Choroid plexus epithelial cell (primary cell): ENCODE data around the gene OSTF1.

ENCODE experiments used
- DNase-seq: peaks from one replicate; pipeline ENCODE4 v3.0.0-alpha.2; 2010; ENCODE audit warnings: low read depth
- H3K4me3 ChIP-seq: 2 replicates; pipeline ENCODE4 v1.5.1; 2011; ENCODE audit warnings: low read depth, mild to moderate bottlenecking, control low read depth, low read length, moderate library complexity
- TF ChIP-seq, protein P1 (sequence below): conservative IDR thresholded peaks from 2 replicates; pipeline ENCODE4 v1.5.1; 2011; ENCODE audit warnings: low read depth, mild to moderate bottlenecking, control low read depth, inconsistent platforms, low read length, moderate library complexity

The OSTF1 gene

DNA sequence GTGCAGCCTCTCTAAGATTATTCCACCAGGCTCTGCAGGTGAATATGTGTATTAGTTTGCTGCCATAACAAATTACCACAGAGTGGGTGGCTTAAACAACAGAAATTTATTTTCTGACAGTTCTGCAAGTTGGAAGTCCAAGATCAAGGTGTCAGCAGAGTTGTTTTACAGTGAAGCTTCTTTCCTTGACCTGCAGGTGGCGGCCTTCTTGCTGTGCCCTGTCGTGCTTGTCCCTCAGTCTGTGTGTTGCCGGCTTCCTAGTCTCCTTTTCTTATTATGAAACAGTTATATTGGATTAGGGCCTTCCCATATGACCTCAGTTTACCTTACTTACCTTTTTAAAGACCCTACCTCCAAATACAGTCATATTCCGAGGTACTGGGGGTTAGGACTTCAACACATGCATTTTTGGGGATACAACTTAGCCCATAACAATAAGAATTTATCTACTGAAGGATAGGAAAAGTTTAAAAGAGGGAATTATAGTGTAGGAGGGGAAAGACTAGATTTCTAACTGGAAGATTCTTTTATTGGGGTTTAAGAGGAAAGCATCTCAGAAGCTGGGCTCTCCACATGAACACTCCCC is 97.4 kb downstream of the OSTF1 start:
- no peak overlapping the region for H3K4me3 ChIP-seq
- TF ChIP-seq, protein P1, sequence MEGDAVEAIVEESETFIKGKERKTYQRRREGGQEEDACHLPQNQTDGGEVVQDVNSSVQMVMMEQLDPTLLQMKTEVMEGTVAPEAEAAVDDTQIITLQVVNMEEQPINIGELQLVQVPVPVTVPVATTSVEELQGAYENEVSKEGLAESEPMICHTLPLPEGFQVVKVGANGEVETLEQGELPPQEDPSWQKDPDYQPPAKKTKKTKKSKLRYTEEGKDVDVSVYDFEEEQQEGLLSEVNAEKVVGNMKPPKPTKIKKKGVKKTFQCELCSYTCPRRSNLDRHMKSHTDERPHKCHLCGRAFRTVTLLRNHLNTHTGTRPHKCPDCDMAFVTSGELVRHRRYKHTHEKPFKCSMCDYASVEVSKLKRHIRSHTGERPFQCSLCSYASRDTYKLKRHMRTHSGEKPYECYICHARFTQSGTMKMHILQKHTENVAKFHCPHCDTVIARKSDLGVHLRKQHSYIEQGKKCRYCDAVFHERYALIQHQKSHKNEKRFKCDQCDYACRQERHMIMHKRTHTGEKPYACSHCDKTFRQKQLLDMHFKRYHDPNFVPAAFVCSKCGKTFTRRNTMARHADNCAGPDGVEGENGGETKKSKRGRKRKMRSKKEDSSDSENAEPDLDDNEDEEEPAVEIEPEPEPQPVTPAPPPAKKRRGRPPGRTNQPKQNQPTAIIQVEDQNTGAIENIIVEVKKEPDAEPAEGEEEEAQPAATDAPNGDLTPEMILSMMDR, result peak; percentile 82
- DNase-seq, result peak; percentile 61

DNA sequence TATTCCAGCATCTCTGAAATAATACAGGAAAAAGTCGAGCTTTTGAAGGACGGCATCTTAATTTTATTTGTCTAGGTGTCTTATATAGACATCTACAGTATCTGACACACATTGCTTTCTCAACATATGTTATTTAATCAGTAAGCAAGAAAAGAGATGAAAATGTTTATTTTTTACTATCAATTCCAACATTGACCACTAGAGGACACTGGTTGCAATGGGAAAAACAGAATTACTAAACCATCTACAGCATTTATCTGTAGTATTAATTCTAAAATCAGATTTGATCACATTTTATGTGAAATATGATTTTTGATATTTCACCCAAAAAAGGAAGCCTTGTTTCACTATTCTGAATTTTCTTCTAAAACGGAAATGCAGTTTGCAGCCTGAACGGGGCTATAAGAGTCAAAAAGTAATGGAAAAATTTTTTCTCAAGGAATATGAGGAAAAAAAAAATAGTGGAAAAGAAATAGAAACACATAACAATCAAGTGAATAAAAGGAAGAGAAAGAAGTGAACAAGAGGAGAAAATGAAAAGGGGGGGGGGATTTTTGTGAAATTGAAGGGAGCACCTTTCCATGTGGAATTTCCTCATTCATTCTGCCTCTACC is 98.6 kb downstream of the OSTF1 start:
- H3K4me3 ChIP-seq, result no peak overlapping the region
- peak; percentile 53 for DNase-seq
- TF ChIP-seq, protein P1, result peak; percentile 76

DNA sequence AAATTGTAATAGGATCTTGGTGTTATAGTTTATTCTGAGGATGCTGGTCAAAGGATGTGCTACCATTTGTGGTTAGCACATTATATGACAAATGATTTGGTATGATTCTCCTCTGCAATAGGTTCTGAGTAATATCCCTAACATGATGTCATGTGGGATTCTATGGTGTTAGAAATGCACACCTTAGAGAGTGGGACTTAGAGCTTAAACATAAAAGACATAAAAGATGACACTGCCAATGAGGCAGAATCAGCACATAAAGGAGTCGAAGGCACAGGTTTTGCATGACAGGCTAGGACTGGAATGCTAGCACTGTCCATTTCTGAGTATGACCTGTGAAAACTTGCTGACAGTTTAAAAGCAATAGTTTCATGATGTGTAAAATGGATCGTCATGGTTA is 100.4 kb downstream of the OSTF1 start:
- no peak for DNase-seq
- no peak overlapping the region for H3K4me3 ChIP-seq
- TF ChIP-seq, protein P1, result no peak

DNA sequence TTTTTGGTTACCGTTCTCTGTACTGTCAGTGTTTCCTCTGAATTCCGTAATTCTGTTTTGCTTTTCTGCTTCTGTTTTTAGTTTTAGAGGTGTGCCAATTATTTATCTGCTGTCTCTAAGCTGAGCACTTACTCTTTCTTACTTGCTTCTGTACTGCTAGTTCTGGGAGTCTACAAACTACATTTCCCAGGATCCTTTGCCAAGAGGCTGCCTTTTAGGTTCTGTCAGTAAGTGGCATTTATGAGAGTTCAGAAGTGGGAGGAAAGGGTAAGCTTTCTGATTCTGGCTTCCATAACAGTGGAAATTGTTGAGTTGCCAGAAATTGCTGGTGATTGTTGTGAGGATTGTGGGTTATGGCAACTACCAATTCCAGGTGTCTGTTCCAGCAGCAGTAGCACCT is 102.4 kb downstream of the OSTF1 start:
- TF ChIP-seq, protein P1, result no peak
- no peak overlapping the region for H3K4me3 ChIP-seq
- DNase-seq, result peak; percentile 28
